ENCODE measurements around the gene DPH6.
A peak's percentile ranks its signal among the peaks of the same experiment; 100 is the strongest.
"Not testable (repeated sequence)": the region's sequence is repeated elsewhere in the genome, so short reads cannot be mapped to it uniquely, and the experiment has no call there.

Gene DPH6

GRCh38 chr15:35437157-35437556 is 108.8 kb downstream of the DPH6 start:
- peak; percentile 23 for DNase-seq (ENCODE audit: low read depth, low spot score)

GRCh38 chr15:35436422-35436821 is 109.5 kb downstream of the DPH6 start:
- peak; percentile 2 for DNase-seq (ENCODE audit: low read depth, low spot score)

DNA sequence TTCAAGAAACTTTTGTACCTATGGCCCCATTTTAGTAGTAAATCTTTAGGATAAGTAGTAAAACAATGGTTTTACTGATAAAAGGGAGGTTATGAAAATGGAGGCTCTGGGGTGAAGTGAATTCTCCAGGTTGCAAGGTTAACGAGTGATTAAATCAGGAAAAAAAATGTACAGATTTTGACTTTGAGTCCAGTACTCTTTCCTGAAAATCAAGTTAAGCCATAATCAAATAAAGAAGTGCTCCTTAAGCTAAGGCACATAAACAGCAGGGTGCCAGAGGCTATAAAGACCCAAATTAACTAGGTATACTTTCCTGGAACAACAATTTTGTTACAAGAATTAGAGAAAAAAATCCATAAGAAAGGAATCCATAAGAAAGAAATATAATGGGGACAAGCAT is 114.7 kb downstream of the DPH6 start:
- no peak for DNase-seq (ENCODE audit: low read depth, low spot score)

- DNase-seq (ENCODE audit: low read depth, low spot score): no peak
Observed at GRCh38 chr15:35430301-35430700, 115.7 kb downstream of the DPH6 start.

GRCh38 chr15:35427496-35427895 is 118.5 kb downstream of the DPH6 start:
- DNase-seq (ENCODE audit: low read depth, low spot score): no peak

DNA sequence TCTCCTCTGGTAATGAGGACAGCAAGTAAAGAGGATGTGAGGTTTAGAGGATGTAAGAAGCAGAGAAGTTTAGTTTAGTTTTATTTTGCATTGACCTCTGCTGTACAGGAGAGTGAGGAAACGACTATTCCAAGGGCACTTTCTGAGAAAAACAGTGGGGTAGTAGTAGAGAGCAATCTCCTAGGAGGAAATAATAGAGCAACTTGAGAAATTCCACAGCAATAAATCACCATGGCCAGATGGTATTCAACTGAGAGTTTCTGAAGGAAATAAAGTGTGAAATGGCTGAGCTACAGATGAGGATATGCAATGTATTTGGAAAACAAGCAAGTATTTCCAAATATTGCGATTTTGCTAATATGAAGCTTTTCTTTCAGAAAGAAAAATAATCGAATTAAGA is 118.9 kb downstream of the DPH6 start:
- no peak for DNase-seq (ENCODE audit: low read depth, low spot score)

DNA sequence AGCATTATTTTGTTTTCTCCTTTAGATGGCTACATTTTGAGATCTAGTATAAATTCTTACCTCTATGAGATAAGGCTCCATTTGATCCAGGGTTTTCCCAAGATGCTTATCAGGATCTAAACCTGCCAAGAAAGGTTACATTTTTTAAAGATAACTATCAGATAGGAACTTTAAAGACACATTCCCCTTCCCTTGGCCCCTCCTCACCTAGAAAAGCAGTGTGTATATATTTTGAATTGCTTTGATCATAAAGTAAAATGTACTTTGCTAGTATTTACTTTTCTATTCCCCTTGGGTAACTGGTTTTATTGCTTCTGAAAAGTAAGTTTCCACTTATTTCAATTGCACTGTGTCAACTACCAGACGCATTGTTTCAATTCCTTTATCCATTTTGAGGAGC is 135.2 kb downstream of the DPH6 start:
- no peak for DNase-seq (ENCODE audit: low read depth, low spot score)

DNA sequence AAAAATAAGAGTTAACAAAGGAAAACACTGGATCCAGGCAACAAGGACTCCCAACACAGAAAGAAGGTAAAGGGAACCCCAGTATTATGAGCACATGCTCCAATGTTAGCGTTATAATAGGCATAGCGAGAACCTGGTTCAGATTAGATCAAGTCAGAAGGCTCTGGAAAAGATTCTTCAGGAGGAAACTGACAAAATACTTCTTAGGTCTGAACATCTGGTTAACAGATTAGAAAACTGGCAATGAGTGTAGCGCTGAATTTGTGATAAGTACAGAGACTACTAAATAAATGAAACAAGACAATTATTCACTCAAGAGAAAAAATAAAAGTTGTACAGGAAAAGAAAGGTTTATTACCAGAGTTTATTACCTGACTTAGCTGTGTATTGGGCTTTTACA is 146.1 kb downstream of the DPH6 start:
- DNase-seq (ENCODE audit: low read depth, low spot score): no peak

GRCh38 chr15:35397027-35397426 is 148.9 kb downstream of the DPH6 start:
- no peak for DNase-seq (ENCODE audit: low read depth, low spot score)

GRCh38 chr15:35394416-35394815 is 151.5 kb downstream of the DPH6 start:
- DNase-seq (ENCODE audit: low read depth, low spot score): no peak

DNA sequence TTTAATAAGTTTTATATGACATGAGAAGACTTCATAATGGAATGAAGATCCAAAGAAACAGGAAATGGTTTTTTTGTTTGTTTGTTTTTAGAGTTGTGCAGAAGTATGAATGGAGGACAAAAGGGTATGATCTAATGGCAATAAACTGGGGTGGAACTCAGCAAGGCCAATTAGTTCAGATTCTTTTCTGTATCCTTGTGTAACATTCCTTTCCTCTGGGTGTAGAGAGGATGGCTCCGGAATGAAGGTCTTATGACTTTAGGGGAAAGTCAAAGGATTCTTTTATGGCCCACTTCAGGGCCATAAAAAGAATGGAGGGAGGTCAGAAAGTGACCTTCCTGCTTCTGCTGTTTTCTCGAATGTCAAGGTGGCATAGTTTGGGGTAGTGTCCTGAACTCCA is 152.6 kb downstream of the DPH6 start:
- DNase-seq (ENCODE audit: low read depth, low spot score): peak; percentile 16

GRCh38 chr15:35391408-35391984 is 154.5 kb downstream of the DPH6 start:
- DNase-seq (ENCODE audit: low read depth, low spot score): not testable (repeated sequence)

DNA sequence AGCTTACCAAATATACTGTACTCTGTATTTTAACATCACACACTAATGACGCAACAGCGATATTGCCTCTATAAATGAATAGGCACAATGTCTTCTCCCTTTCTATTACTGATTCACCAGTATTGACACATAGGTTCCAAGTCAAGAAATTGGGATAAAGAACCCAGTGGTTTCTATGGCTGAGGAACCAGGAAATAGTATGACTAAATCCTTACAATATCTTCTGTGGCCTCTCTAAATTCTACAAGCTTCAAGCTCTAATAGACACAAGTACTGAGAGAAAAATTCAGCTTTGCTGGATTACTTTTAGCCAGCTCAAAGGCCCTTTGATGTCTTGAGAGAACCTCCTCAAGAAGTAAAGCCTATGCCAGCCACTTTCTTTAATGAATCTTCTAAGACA is 162.5 kb downstream of the DPH6 start:
- DNase-seq (ENCODE audit: low read depth, low spot score): no peak

GRCh38 chr15:35381328-35381727 is 164.6 kb downstream of the DPH6 start:
- DNase-seq (ENCODE audit: low read depth, low spot score): no peak

- no peak for DNase-seq (ENCODE audit: low read depth, low spot score)
Observed at GRCh38 chr15:35379972-35380371, 166.0 kb downstream of the DPH6 start.

- not testable (repeated sequence) for DNase-seq (ENCODE audit: low read depth, low spot score)
Observed at GRCh38 chr15:35378454-35378853, 167.5 kb downstream of the DPH6 start.

DNA sequence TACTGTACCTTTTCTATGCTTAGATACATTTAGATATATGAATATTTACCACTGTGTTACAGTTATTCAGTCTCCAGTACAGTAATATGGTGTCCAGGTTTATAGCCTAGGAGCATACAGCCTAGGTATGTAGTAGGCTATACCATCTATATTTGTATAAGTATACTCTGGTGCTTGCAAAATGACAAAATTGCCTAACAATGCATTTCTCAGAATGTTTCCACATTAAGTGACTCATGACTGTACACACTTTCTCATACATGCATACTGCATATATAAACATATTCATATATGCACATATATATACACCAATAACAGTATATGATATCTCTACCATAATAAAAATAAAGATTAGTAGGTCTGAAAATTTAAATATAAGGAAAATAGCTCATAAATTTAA is 169.3 kb downstream of the DPH6 start:
- DNase-seq (ENCODE audit: low read depth, low spot score): no peak

- no peak for DNase-seq (ENCODE audit: low read depth, low spot score)
Observed at GRCh38 chr15:35374661-35375060, 171.3 kb downstream of the DPH6 start.

GRCh38 chr15:35362195-35362829 is 183.7 kb downstream of the DPH6 start:
- peak; percentile 68 for DNase-seq (ENCODE audit: low read depth, low spot score)

GRCh38 chr15:35358824-35359223 is 187.1 kb downstream of the DPH6 start:
- no peak for DNase-seq (ENCODE audit: low read depth, low spot score)

DNA sequence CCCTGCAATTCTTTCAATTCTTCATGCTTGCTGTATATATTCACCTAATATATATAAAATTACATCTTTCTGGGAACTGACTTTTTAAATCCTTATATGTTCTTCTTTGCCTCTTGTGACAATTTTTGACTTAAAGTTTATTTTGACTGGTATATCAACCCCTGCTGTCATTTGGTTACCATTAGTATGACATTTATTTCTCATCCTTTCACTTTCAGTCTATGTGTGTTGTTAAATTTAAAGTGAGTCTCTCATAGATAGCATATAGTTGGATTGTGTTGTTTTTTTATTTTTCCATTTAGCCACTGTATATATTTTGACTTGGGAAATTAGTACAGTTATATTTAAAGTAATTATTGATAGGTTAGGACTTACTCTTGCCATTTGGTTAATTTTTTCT is 194.9 kb downstream of the DPH6 start:
- DNase-seq (ENCODE audit: low read depth, low spot score): no peak

DNA sequence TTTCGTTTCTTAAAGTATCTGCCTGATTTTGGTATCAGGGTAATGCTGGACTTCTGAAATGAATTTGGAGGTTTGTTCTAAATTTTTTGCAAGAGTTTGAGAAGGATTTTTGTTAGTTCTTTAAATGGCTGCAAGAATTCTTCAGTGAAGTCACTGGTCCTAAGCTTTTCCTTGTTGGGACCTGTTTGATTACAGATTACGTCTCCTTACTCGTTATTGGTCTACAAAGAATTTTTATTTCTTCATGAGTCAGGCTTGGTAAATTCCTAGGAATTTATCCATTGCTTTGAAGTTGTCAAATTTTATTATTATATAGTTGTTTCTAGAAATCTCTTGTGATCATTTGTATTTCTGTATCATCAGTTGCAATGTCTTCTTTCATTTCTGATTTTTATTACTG is 196.0 kb downstream of the DPH6 start:
- no peak for DNase-seq (ENCODE audit: low read depth, low spot score)

DNA sequence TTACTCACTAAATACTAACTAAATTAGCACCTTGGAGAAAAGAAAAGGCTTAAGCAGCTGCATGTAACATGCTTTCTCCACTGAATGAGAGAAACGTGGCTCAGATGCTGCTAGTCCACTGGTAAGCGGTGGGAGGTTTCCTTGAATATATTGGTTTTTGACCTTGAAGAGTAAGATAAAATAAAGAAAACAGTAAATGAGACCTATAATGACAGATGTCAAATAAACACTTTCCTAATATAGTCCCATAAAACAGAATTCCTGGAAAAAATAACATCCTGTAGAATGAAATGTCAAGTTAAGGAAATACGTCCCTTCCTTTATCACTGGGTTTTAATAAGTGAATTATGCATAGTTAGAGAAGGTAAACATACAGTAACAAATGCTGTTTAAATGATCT is 215.0 kb downstream of the DPH6 start:
- DNase-seq (ENCODE audit: low read depth, low spot score): no peak
